GM18858 (cell line): ENCODE results near the gene ADIPOR1.
"Not testable (repeated sequence)": the region's sequence is repeated elsewhere in the genome, so short reads cannot be mapped to it uniquely, and the experiment has no call there.

Source experiments
- ATAC-seq: cut with Tn5 transposase; IDR thresholded peaks from one replicate; pipeline ENCODE4 v1.9.1; 2021; ENCODE audit not compliant: unreplicated experiment

The ADIPOR1 gene, protein sequence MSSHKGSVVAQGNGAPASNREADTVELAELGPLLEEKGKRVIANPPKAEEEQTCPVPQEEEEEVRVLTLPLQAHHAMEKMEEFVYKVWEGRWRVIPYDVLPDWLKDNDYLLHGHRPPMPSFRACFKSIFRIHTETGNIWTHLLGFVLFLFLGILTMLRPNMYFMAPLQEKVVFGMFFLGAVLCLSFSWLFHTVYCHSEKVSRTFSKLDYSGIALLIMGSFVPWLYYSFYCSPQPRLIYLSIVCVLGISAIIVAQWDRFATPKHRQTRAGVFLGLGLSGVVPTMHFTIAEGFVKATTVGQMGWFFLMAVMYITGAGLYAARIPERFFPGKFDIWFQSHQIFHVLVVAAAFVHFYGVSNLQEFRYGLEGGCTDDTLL

DNA sequence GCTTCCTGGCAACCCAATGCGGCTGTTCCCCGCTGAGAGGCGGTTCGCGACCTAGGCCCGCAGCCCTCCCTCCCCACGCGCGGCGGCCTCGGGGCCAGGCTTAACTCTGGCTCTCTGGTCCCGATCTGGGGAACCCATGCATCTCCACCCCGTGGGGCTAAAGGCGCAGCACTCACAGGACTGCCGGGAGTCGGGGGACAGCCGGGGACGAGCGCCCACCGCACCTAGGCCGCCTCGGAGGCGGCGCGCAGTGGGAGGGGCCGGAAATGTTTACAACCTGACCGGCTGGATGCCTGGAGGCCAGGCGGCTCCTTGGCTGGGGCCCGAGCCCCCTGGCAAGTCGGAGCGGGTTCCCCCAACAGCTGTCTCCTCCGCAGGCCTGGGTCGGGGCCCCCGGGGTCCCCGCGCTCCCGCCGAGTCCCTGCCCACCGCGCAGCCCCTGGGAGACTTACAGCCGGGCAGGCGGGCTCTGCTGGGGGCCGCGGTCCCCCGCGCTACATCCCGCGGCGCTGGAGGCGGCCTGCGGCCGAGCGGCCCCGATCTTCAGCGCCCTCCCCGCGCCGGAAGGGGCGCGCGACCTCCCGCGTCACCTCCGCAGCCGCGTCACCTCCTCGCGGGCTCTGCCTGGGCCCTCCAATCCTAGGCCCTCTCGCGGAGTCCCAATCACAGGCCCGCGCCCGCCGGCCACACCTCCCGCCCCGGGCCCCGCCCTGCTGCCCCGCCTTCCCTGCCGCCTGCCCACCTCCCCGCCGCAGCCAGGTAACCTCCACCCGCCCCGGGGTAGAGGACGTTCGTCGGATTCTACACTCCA is at the start of gene ADIPOR1:
Gene ADIPOR1, minus strand, starts transcription at position 580 of the 811 bp plus-strand sequence. CDS start 7,242 bp downstream, outside the sequence.
- peak; percentile 93 for ATAC-seq

DNA sequence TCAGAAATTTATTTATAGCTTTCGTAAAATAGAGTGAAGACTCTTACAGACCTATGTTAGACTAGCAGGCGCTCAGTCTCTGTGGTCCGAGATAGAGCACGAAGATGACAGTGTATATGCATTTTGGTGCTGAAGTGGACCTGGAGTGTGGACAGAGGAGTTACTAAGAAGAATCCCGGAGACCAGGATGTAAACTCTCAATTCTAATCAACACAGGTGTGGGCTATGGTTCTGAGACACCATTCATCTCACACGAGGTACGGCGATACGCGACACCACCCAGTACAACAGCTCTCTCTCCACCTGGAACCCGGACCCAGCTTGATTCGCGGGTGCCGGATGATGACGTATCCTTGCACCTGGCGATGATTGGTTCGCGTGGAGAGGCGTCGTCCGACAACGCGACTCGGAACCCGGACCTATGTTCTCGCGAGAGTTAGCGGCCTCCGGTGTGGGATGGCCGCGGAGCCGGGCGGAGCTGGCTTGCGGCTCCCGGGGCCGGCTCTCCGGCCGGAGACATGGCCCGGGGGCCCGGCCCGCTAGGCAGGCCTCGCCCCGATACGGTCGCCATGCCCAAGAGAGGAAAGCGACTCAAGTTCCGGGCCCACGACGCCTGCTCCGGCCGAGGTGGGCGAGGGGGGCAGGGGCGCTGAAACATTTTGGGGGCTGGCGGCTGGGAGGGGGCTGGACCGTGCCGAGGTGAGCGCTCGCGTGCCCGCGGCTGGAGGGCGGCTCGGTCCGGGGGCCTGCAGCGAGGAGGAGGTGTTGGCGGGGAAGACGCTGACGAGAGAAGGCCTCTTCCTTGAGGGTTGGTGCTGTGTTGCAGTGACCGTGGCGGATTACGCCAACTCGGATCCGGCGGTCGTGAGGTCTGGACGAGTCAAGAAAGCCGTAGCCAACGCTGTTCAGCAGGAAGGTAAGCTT is 49.1 kb upstream of the ADIPOR1 start, which contains the start of gene TMEM183A:
Gene TMEM183A, plus strand, starts transcription at position 427 of the 924 bp plus-strand sequence. Its CDS starts 92 bp downstream, at position 519.
- ATAC-seq: peak; percentile 85

DNA sequence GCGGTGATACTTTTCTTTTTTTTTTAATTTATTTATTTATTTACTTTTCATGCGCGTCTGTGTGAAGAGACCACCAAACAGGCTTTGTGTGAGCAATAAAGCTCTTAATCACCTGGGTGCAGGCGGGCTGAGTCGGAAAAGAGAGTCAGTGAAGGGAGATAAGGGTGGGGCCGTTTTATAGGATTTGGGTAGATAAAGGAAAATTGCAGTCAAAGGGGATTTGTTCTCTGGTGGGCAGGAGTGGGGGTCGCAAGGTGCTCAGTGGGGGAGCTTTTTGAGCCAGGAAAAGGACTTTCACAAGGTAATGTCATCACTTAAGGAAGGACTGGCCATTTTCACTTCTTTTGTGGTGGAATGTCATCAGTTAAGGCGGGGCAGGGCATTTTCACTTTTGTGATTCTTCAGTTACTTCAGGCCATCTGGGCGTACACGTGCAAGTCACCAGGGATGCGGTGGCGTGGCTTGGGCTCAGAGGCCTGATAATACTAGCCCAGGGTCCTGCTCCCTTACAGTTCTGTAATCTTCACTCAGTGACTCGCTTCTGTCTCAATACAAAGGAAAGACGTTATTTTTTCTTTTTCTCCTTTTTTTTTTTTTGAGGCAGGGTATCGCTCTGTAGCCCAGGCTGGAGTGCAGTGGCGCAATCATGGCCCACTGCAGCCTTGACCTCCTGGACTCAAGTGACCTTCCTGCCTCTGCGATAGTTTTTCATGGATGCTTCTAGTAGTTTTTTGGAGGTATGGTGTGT is 47.5 kb upstream of the ADIPOR1 start:
- ATAC-seq: not testable (repeated sequence)

DNA sequence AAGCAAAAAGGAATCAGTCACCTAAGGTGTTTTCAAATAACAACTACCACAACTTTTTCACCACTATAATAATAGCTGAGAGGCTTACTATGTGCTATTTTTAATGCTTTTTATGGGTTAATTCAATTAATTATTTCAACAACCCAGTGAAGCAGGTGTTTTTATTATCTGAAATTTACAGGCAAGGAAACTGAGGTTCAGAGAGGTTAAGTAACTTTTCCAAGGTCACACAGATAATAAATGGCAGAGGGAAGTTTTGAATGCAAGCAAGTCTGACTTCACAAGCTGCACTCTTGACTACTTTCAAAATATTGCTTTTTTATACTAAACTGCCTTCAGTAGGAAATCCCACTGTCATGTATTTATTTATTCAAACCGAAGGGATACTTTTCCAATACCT is 44.8 kb upstream of the ADIPOR1 start:
- ATAC-seq: no peak

DNA sequence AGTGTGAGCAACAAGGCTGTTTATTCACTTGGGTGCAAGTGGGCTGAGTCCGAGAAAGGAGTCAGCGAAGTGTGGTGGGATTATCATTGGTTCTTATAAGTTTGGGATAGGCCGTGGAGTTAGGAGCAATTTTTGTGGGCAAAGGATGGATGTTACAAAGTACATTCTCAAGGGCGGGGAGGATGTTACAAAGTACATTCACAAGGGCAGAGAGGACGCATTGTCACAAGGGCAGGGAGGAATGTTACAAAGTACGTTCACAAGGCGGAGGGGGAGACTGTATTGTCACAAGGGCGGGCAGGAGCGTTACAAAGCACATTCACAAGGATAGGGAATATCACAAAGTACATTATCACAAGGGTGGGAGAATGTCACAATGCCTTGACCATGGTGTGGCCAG is 43.9 kb upstream of the ADIPOR1 start:
- ATAC-seq: no peak

DNA sequence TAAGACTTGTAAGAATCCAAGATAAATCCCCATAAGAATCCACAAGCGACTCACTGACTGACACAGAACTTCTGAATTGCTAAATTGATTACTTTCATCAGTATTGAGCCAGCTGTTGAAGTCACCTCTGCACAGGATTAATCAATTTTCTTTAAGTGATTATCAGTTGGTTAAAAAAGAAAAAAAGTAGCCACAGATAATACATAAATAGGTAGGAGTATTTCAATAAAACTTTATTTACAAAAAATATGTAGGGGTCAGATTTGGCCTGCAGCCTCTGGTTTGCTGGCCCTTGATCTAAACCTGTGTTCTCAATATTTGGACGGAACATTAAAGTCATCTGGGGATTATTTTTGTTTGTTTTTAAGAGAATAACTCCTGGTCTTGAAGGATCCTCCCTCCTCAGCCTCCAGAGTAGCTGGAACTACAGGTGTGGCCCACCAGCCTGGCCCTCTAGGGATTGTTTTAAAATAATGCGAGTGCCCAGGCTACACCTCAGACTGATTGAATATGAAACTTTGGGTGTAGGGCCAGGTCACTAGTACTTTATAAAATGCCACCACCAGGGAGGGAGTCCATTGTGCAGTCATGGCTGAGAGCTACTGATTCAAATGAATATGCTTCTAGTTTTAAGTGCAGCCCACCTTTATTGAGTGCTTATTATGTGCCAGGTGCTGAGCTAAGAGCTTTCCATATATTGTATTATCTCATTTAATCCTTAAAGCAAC is 42.3 kb upstream of the ADIPOR1 start:
- no peak for ATAC-seq

DNA sequence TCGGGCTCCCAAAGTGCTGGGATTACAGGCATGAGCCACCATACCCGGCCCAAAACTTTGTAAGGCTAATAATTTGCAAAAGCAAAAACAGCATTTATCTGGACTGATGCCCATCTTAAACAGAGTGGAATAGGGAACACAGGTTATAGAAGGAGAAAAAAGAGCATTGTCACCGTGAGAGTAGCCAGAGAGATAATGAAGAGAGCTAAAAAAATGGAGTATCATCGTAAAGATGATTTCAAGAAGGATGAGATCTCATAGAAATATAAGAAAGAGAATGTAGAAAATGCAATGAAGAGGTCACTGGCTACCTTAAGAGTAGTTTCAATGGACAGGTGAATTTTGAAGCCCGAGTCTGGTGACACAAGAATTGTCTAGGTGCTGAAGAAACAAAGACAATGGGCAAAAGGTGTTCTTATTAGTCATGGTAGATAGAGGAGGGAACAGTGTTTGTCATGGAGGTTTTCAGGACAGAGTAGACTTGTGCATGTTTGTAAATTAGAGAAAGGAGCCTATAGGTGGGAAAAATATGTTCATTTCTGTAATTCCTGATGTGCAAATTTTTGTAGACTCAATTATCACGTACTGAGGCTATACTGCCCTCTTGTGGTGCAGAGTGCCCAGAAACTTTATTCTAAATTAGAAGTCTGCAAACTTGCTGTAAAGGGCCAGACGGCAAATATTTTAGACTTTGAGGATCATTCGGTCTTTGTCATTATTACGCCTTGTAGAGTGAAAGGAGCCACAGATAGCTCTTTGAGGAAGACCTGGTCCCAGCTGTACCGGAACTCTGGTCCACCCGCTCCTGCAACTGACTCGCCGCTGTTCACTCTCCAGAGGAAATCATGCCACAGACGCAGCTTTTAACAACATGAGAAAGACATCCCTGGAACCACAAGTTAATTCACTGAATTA is 41.0 kb upstream of the ADIPOR1 start:
- no peak for ATAC-seq

DNA sequence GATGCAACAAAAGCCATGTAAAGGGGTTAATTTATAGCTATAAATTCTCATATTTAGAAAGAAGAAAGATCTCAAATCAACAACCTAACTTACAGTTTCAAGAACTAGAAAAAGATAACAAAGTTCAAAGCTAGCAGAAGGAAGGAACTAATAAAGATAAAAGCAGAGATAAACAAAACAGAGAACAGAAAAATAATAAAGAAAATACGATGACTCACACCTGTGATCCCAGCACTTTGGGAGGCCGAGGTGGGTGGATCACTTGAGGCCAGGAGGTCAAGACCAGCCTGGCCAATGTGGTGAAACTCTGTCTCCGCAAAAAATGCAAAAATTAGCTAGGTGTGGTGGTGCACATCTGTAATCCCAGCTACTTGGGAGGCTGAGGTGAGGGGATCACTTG is 36.6 kb upstream of the ADIPOR1 start:
- no peak for ATAC-seq

DNA sequence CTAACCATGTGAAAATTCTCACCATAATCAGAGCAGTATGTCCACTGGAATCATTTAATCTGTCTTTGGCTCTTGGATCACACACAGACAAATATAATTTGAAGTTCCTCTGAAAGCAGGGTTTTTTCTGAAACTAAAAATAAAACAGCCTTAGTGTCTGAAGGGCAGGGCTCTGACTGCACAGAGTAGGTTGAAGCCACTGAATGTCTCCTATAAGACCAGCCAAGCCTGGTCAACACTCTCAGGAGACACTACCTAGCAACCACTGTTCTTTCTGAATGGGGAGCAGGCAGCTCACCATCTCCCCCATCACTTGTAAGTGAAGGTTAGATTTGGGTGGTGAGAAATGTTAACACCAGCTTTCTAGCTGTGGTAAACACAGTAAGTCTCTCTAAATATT is 33.0 kb upstream of the ADIPOR1 start:
- ATAC-seq: no peak

DNA sequence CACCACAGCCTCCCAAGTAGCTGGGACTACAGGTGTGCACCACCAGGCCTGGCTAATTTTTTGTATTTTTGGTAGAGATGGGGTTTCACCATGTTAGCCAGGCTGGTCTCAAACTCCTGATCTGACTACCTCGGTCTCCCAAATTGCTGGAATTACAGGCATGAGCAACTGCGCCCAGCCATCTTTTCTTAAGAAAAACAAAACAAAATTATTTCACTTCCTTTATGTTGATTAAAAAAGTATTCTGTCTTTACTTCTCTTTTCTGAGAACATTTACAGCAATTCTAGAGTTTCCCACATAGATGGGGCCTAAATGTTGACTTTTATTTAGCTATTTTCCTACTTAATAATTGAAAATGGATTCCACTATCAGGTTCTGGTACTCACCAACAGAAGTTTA is 31.8 kb upstream of the ADIPOR1 start:
- no peak for ATAC-seq

DNA sequence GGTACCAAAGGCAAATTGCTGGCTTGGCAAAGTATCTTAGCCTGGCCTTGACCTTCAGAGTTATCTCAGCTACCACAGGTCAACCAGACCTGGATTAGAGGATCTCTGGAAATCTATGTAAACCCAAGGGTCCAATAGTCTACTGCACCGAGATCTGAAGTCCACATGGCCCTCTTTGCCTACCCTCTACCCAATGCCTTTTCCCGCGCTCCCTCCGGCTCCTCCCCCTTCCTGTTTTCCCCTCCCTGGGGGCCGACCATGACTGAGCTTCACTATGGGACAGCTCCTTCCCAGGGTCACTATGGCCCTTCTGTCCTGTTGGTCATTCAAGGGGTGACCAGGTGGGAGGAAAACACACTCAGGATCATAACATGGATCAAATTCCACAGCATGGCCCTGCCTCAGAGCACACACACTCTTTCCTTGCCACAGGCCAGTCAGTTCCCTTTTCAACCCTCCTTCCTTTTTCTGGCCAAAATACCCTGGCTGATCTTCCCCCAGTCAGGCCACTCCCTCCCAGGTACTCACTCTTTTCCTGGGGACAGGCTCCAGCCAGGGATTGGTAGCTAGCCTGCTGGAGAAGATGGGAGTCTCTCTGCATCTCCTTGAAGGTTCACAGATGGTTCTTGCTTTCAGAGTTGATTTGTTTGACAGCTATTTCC is 29.9 kb upstream of the ADIPOR1 start:
- ATAC-seq: no peak

DNA sequence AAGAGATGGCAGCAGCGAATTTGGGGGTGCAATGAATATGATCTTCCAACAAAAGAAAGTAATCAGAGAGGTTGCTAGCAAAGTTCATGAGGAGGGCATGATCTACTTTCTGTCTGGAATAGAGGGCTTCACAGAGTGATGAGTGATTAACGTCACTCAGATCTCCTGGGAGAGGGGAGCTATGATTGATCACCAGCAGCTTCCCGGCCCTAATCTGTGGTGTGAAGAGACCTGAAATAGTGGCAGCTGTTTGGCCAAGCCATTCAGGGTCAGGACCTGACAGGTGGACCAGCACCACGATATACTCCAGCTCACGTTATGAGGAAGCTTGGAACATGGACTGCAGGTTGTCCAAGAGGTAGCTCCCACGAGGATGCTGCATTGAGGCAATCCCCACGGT is 29.1 kb upstream of the ADIPOR1 start:
- no peak for ATAC-seq

DNA sequence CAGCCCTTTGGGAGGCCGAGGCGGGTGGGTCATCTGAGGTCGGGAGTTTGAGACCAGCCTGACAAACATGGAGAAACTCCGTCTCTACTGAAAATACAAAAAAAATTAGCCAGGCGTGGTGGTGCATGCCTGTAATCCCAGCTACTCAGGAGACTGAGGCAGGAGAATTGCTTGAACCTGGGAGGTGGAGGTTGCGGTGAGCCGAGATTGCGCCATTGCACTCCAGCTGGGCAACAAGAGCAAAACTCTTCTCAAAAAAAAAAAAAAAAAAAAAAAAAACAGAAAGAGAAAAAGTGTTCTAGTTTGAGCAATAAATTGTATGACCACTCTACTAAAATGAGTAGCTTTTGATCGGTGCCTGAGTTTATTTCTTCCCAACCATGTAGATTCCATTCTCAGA is 28.0 kb upstream of the ADIPOR1 start:
- not testable (repeated sequence) for ATAC-seq

DNA sequence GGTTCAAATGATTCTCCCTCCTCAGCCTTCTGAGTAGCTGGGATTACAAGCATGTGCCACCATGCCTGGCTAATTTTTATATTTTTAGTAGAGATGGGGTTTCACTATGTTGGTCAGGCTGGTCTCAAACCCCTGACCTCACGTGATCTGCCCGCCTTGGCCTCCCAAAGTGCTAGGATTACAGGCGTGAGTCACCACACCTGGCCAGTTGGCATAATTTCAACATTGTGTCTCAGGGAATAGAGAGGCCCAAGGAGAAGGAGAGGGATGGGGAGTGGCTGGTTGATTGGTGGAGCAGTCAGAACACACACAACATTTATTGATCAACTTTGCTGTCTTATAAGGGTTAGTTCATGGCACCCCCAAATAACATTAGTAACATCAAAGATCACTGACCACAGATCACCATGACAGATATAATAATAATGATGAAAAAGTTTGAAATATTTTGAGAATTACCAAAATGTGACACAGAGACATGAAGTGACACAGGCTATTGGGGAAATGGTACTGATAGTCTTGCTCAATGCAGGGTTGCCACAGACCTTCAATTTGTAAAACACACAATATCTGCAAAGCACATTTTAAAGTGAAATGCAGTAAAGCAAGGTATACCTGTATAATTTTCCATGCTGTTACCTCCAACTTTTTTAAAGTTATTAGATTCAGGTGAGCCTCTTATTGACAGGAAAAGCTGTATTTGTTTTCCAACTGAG is 24.8 kb upstream of the ADIPOR1 start:
- no peak for ATAC-seq

DNA sequence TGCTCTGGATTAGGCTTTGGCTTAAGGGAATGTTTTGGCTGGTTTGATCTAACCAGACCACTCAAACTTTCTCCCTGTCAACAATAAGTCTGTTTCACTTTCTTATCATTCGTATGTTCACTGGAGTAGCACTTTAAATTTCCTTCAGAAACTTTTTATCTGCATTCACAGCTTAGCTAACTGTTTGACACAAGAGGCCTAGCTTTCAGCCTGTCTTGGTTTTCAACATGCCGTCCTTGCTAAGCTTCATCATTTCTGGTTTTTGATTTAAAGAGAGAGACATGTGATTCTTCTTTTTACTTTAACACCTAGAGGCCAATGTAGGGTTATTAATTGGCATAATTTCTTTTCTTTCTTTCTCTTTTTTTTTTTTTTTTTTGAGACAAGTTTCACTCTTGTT is 23.8 kb upstream of the ADIPOR1 start:
- no peak for ATAC-seq

DNA sequence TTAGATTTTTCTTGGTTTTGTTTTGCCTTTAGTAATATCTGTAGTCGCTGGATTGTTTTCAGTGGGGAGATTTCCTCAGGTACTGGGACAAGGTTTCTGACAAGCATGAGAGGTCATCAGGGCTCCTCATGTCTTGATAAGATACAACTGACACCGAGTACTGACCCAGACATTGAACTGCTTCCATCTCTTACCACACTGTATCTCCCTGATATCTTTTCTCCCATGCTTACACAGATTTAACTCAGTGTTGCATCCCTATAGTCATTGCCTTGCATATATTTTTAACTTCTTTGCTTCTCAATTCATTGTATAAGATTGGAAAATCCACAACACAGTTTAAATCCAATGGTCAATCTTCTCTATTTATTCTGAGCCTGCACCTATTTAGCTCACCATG is 21.3 kb upstream of the ADIPOR1 start:
- ATAC-seq: no peak

DNA sequence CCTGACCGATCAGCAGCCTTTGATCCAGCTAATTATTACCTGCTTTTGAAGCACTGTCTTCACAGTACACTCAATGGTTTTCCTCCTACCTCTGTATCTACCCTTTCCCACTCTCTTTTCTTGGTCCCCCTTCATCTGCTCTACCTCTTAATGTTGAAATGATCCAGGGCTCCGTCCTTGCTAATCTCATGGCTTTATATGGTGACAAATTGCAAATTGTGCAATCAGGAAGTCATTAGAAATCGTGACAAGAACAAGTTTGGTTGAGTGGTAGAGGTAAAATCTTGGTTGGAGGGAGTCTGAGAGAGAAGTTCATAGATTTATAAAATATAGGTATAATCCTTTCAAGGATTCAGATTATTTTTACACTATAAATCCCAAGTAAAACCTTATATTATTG is 18.5 kb upstream of the ADIPOR1 start:
- ATAC-seq: no peak
